GM23338 (cell line): ENCODE measurements around the gene FARS2. TPM values are rescaled to one million over a fixed set of nuclear protein-coding genes. Genes with fewer than 3 reads are reported as not detected.

Source experiments
- ATAC-seq: fragments of 200-7000 bp; cut with Tn5 transposase; 3 replicates; pipeline ENCODE4 v1.9.1; 2020
- DNase-seq: peaks from one replicate; pipeline ENCODE4 v3.0.0-alpha.2; 2015; ENCODE audit warnings: low spot score
- H2AFZ ChIP-seq: fragments of 200-600 bp; sonication (generic); 2 replicates; pipeline ENCODE4 v1.8.0; 2016; ENCODE audit warnings: antibody characterized with exemption, mild to moderate bottlenecking, moderate library complexity
- H3F3A ChIP-seq: fragments of 200-600 bp; sonication (generic); replicated peaks from 2 replicates; pipeline ENCODE4 v1.8.0; 2017; ENCODE audit warnings: antibody characterized with exemption, mixed run types, low read depth
- H3K27ac ChIP-seq: fragments of 200-600 bp; sonication (generic); 2 replicates; pipeline ENCODE4 v1.6.1; 2016; ENCODE audit warnings: low read depth
- H3K27me3 ChIP-seq: fragments of 200-600 bp; sonication (generic); 2 replicates; pipeline ENCODE4 v1.8.0; 2016; ENCODE audit warnings: mild to moderate bottlenecking, mixed run types, moderate library complexity; ENCODE audit not compliant: insufficient read depth
- H3K36me3 ChIP-seq: fragments of 200-600 bp; sonication (generic); 2 replicates; pipeline ENCODE4 v1.8.0; 2016; ENCODE audit warnings: mild to moderate bottlenecking; ENCODE audit not compliant: insufficient read depth
- H3K4me1 ChIP-seq: fragments of 200-600 bp; sonication (generic); 2 replicates; pipeline ENCODE4 v1.8.0; 2016; ENCODE audit warnings: mild to moderate bottlenecking, moderate library complexity; ENCODE audit not compliant: insufficient read depth
- H3K4me2 ChIP-seq: fragments of 200-600 bp; sonication (generic); 2 replicates; pipeline ENCODE4 v1.7.1; 2017; ENCODE audit warnings: mixed run types
- H3K4me3 ChIP-seq: fragments of 200-600 bp; sonication (generic); 2 replicates; pipeline ENCODE4 v1.6.1; 2016; ENCODE audit warnings: mixed run types
- H3K79me2 ChIP-seq: fragments of 200-600 bp; sonication (generic); replicated peaks from 2 replicates; pipeline ENCODE4 v1.8.0; 2017; ENCODE audit warnings: mild to moderate bottlenecking; ENCODE audit not compliant: insufficient read depth
- H3K9me2 ChIP-seq: fragments of 200-600 bp; sonication (generic); 2 replicates; pipeline ENCODE4 v1.8.0; 2017; ENCODE audit not compliant: insufficient read depth
- H4K20me1 ChIP-seq: fragments of 200-600 bp; sonication (generic); replicated peaks from 2 replicates; pipeline ENCODE4 v1.8.0; 2017; ENCODE audit warnings: mild to moderate bottlenecking; ENCODE audit not compliant: insufficient read depth
- H3K27ac Mint-ChIP-seq: 2 replicates; pipeline ENCODE4 v1.8.0; 2020; ENCODE audit warnings: inconsistent platforms, mild to moderate bottlenecking, moderate library complexity, mixed read lengths
- H3K27me3 Mint-ChIP-seq: 3 replicates; pipeline ENCODE4 v1.8.0; 2022; ENCODE audit warnings: low read depth, mild to moderate bottlenecking, moderate library complexity, mixed read lengths, inconsistent platforms; ENCODE audit not compliant: insufficient read depth, poor library complexity
- H3K36me3 Mint-ChIP-seq: 3 replicates; pipeline ENCODE4 v1.8.0; 2021; ENCODE audit warnings: low read depth, mild to moderate bottlenecking, inconsistent platforms, moderate library complexity, mixed read lengths
- H3K4me1 Mint-ChIP-seq: 3 replicates; pipeline ENCODE4 v1.8.0; 2020; ENCODE audit warnings: mild to moderate bottlenecking, inconsistent platforms, mixed read lengths
- H3K4me3 Mint-ChIP-seq: 3 replicates; pipeline ENCODE4 v1.8.0; 2021; ENCODE audit warnings: moderate library complexity, mild to moderate bottlenecking, inconsistent platforms, mixed read lengths
- H3K9me3 Mint-ChIP-seq: 3 replicates; pipeline ENCODE4 v1.8.0; 2020; ENCODE audit warnings: moderate library complexity, mild to moderate bottlenecking, inconsistent platforms, mixed read lengths
- CREB1 ChIP-seq: fragments of 250-450 bp; sonication (Bioruptor Pico); IDR thresholded peaks from 2 replicates; pipeline ENCODE4 v1.5.0; 2020; ENCODE audit warnings: low read depth, mild to moderate bottlenecking, moderate library complexity
- CTCF ChIP-seq, 2 experiments: fragments of 200-600 bp in 1 of 2; sonication (generic) in 1 of 2; conservative IDR thresholded peaks; 2 replicates each; pipeline versions ENCODE4 v1.5.1 to v1.6.1; 2016 to 2017; ENCODE audit warnings: antibody characterized with exemption in 2 of 2, low read depth in 2 of 2, mild to moderate bottlenecking in 2 of 2, moderate library complexity in 1 of 2
- EZH2 ChIP-seq: fragments of 200-600 bp; sonication (generic); IDR thresholded peaks from one replicate; pipeline ENCODE4 v1.8.0; 2017; ENCODE audit warnings: antibody characterized with exemption, mild to moderate bottlenecking, low read depth; ENCODE audit not compliant: unreplicated experiment
- EZH2phosphoT487 ChIP-seq: fragments of 200-600 bp; sonication (generic); IDR thresholded peaks from one replicate; pipeline ENCODE4 v1.8.1; 2018; ENCODE audit warnings: antibody characterized with exemption; ENCODE audit not compliant: unreplicated experiment
- JUNB ChIP-seq: IDR thresholded peaks from one replicate; pipeline ENCODE4 v1.6.1; 2016; ENCODE audit warnings: antibody characterized with exemption; ENCODE audit not compliant: unreplicated experiment
- NANOG ChIP-seq: IDR thresholded peaks from 2 replicates; pipeline ENCODE4 v1.6.1; 2016; ENCODE audit warnings: antibody characterized with exemption, borderline replicate concordance
- POLR2AphosphoS5 ChIP-seq: IDR thresholded peaks from 2 replicates; pipeline ENCODE4 v1.6.1; 2016; ENCODE audit warnings: antibody characterized with exemption, low read depth
- REST ChIP-seq: IDR thresholded peaks from one replicate; pipeline ENCODE4 v1.6.1; 2018; ENCODE audit warnings: antibody characterized with exemption; ENCODE audit not compliant: unreplicated experiment
- STAT1 ChIP-seq: IDR thresholded peaks from one replicate; pipeline ENCODE4 v1.6.1; 2016; ENCODE audit warnings: antibody characterized with exemption; ENCODE audit not compliant: unreplicated experiment
- ZNF114 ChIP-seq: fragments of 250-450 bp; sonication (Bioruptor Pico); IDR thresholded peaks from 2 replicates; pipeline ENCODE4 v1.5.0; 2020; ENCODE audit warnings: mild to moderate bottlenecking, moderate library complexity
- ZNF331 ChIP-seq: fragments of 250-450 bp; sonication (Bioruptor Pico); IDR thresholded peaks from 2 replicates; pipeline ENCODE4 v1.5.0; 2020; ENCODE audit warnings: low read depth, mild to moderate bottlenecking, moderate library complexity
- polyA plus RNA-seq: library from polyadenylated mRNA; unstranded; fragments of >200 nt; fragmentation: Nextera tagmentation; extraction: Ambion mirVana; gene quantifications from 2 replicates; pipeline ENCODE4 v1.2.1, GENCODE V29; 2016
- total RNA-seq: library from RNA; depleted of rRNA; stranded (reverse); fragments of >200 nt; shearing (Covaris generic); gene quantifications from 2 replicates; pipeline ENCODE4 v1.2.3, GENCODE V29; 2014
- TF ChIP-seq, protein P1 (sequence below): fragments of 250-450 bp; sonication (Bioruptor Pico); IDR thresholded peaks from 2 replicates; pipeline ENCODE4 v1.5.0; 2020; ENCODE audit warnings: mild to moderate bottlenecking, moderate library complexity
- TF ChIP-seq, protein P2 (sequence below): IDR thresholded peaks from 2 replicates; pipeline ENCODE4 v1.6.1; 2016; ENCODE audit warnings: antibody characterized with exemption

Gene FARS2
- total and polyA plus RNA-seq, 2 experiments from 2014 or later, result 7.6 to 19.0 TPM

DNA sequence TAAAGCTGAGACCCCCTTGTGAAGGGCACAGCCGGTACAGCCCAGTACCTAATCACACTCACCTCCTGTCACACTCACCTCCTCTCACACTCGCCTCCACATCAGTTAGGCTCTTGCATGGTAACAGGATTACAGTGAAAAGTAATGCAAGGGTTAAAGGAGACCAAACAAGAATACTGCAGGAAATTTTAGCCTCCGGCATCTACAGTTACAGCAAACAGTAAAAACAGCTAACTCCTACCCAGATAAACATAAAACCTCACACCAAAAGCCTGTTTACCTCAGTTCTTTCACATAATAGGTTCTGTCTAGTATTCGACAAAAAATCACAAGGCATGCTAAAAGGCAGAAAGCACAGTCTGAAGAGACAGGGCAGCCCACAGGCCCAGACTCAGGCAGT, 55.6 kb downstream of the FARS2 start:
- no peak overlapping the region for H3K27ac ChIP-seq
- TF ChIP-seq, protein P1, sequence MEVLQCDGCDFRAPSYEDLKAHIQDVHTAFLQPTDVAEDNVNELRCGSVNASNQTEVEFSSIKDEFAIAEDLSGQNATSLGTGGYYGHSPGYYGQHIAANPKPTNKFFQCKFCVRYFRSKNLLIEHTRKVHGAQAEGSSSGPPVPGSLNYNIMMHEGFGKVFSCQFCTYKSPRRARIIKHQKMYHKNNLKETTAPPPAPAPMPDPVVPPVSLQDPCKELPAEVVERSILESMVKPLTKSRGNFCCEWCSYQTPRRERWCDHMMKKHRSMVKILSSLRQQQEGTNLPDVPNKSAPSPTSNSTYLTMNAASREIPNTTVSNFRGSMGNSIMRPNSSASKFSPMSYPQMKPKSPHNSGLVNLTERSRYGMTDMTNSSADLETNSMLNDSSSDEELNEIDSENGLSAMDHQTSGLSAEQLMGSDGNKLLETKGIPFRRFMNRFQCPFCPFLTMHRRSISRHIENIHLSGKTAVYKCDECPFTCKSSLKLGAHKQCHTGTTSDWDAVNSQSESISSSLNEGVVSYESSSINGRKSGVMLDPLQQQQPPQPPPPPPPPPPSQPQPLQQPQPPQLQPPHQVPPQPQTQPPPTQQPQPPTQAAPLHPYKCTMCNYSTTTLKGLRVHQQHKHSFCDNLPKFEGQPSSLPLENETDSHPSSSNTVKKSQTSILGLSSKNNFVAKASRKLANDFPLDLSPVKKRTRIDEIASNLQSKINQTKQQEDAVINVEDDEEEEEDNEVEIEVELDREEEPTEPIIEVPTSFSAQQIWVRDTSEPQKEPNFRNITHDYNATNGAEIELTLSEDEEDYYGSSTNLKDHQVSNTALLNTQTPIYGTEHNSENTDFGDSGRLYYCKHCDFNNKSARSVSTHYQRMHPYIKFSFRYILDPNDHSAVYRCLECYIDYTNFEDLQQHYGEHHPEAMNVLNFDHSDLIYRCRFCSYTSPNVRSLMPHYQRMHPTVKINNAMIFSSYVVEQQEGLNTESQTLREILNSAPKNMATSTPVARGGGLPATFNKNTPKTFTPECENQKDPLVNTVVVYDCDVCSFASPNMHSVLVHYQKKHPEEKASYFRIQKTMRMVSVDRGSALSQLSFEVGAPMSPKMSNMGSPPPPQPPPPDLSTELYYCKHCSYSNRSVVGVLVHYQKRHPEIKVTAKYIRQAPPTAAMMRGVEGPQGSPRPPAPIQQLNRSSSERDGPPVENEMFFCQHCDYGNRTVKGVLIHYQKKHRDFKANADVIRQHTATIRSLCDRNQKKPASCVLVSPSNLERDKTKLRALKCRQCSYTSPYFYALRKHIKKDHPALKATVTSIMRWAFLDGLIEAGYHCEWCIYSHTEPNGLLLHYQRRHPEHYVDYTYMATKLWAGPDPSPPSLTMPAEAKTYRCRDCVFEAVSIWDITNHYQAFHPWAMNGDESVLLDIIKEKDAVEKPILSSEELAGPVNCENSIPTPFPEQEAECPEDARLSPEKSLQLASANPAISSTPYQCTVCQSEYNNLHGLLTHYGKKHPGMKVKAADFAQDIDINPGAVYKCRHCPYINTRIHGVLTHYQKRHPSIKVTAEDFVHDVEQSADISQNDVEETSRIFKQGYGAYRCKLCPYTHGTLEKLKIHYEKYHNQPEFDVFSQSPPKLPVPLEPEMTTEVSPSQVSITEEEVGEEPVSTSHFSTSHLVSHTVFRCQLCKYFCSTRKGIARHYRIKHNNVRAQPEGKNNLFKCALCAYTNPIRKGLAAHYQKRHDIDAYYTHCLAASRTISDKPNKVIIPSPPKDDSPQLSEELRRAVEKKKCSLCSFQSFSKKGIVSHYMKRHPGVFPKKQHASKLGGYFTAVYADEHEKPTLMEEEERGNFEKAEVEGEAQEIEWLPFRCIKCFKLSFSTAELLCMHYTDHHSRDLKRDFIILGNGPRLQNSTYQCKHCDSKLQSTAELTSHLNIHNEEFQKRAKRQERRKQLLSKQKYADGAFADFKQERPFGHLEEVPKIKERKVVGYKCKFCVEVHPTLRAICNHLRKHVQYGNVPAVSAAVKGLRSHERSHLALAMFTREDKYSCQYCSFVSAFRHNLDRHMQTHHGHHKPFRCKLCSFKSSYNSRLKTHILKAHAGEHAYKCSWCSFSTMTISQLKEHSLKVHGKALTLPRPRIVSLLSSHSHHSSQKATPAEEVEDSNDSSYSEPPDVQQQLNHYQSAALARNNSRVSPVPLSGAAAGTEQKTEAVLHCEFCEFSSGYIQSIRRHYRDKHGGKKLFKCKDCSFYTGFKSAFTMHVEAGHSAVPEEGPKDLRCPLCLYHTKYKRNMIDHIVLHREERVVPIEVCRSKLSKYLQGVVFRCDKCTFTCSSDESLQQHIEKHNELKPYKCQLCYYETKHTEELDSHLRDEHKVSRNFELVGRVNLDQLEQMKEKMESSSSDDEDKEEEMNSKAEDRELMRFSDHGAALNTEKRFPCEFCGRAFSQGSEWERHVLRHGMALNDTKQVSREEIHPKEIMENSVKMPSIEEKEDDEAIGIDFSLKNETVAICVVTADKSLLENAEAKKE (CRISPR knock-in tag), result no peak
- TF ChIP-seq ZNF331 (CRISPR knock-in tag) (no peak), NANOG (no peak), REST (no peak), CTCF (conservative IDR thresholded peaks at IDR 0.05; ENCODE audit: low read depth in 2 of 2) (no peak), ZNF114 (CRISPR knock-in tag) (no peak), EZH2phosphoT487 (no peak), CREB1 (CRISPR knock-in tag) (no peak), POLR2AphosphoS5 (no peak), EZH2 (no peak), JUNB (no peak), STAT1 (no peak)
- TF ChIP-seq, protein P2, sequence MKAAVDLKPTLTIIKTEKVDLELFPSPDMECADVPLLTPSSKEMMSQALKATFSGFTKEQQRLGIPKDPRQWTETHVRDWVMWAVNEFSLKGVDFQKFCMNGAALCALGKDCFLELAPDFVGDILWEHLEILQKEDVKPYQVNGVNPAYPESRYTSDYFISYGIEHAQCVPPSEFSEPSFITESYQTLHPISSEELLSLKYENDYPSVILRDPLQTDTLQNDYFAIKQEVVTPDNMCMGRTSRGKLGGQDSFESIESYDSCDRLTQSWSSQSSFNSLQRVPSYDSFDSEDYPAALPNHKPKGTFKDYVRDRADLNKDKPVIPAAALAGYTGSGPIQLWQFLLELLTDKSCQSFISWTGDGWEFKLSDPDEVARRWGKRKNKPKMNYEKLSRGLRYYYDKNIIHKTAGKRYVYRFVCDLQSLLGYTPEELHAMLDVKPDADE, result no peak
- no peak overlapping the region for H2AFZ ChIP-seq
- peaks cover 3% of the 10 kb centered on the region for H3K79me2 ChIP-seq
- ATAC-seq (no peak), DNase-seq (no peak)
- H3K4me1 ChIP-seq, result peaks cover 27% of the 10 kb centered on the region
- H4K20me1 ChIP-seq, result no peaks in the 10 kb centered on the region; the same call in 1 of the 2 replicates
- H3F3A ChIP-seq, result no peaks in the 10 kb centered on the region
- no peaks in the 10 kb centered on the region for H3K9me2 ChIP-seq
- H3K4me1 Mint-ChIP-seq, result peaks cover 38% of the 10 kb centered on the region
- H3K9me3 Mint-ChIP-seq, result peaks cover 7% of the 10 kb centered on the region; the same call in 2 of the 3 replicates
- H3K27ac Mint-ChIP-seq, result no peak overlapping the region
- H3K4me3 ChIP-seq, result no peak overlapping the region
- peaks cover 2% of the 10 kb centered on the region for H3K27me3 Mint-ChIP-seq
- H3K36me3 ChIP-seq, result no peaks in the 10 kb centered on the region
- no peaks in the 10 kb centered on the region for H3K27me3 ChIP-seq
- no peak overlapping the region for H3K4me2 ChIP-seq
- H3K4me3 Mint-ChIP-seq, result no peak overlapping the region
- peaks cover 7% of the 10 kb centered on the region; the same call in 2 of the 3 replicates for H3K36me3 Mint-ChIP-seq
